Neural crest cell (in vitro differentiated cells): ENCODE results near the gene ZBTB48. TPM values are rescaled to one million over a fixed set of nuclear protein-coding genes. Genes with fewer than 3 reads are reported as not detected.
A peak's percentile ranks its signal among the peaks of the same experiment; 100 is the strongest.
"Not testable (repeated sequence)": the region's sequence is repeated elsewhere in the genome, so short reads cannot be mapped to it uniquely, and the experiment has no call there.

ENCODE experiments used
- DNase-seq: peaks from one replicate; pipeline ENCODE4 v3.0.0; 2021; ENCODE audit warnings: low read depth, mixed read lengths, low spot score
- H3K27ac Mint-ChIP-seq: one replicate; pipeline ENCODE4 v1.8.0; 2021; ENCODE audit warnings: mild to moderate bottlenecking, mixed read lengths; ENCODE audit not compliant: unreplicated experiment
- H3K27me3 Mint-ChIP-seq: 2 replicates; pipeline ENCODE4 v1.8.0; 2021; ENCODE audit warnings: low read depth, mild to moderate bottlenecking, mixed read lengths
- H3K36me3 Mint-ChIP-seq: 2 replicates; pipeline ENCODE4 v1.8.0; 2021; ENCODE audit warnings: low read depth, mild to moderate bottlenecking, mixed read lengths
- H3K4me1 Mint-ChIP-seq: 2 replicates; pipeline ENCODE4 v1.8.0; 2021; ENCODE audit warnings: mixed read lengths
- H3K4me3 Mint-ChIP-seq: one replicate; pipeline ENCODE4 v1.8.0; 2021; ENCODE audit warnings: mild to moderate bottlenecking, mixed read lengths
- H3K9me3 Mint-ChIP-seq: 2 replicates; pipeline ENCODE4 v1.8.0; 2021; ENCODE audit warnings: mixed read lengths
- CTCF ChIP-seq: fragments of 200-600 bp; sonication (generic); conservative IDR thresholded peaks from 2 replicates; pipeline ENCODE4 v1.5.0; 2021; ENCODE audit warnings: antibody characterized with exemption, mild to moderate bottlenecking
- total RNA-seq: library from RNA; stranded (reverse); gene quantifications from 2 replicates; pipeline ENCODE4 v1.2.1, GENCODE V29; 2021

Gene ZBTB48
- total RNA-seq, 1 donor from 2014 or later: 41.0 TPM

DNA sequence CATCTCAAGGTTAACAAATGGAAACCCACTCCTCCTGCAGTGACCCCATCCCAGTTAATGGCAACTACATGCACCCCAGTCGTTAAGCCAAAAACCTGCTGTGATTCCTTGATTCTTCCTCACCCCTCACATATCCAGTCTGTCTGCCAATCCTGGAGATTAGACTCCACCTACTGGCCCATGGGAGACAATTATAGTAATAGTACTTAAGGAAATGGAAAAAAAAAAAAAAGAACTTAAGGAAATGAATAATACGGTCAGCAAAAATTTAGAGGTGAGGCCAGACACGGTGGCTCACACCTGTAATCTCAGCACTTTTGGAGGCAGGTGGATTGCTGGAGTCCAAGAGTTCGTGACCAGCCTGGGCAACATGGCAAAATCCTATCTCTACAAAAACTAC, 32.5 kb upstream of the ZBTB48 start:
- Mint-ChIP-seq H3K36me3 (peaks cover 11% of the 10 kb centered on the region), H3K27ac (no peak overlapping the region), H3K27me3 (no peaks in the 10 kb centered on the region), H3K9me3 (no peaks in the 10 kb centered on the region), H3K4me3 (no peak overlapping the region), H3K4me1 (no peaks in the 10 kb centered on the region)
- TF ChIP-seq CTCF: no peak
- DNase-seq: no peak

- no peaks in the 10 kb centered on the region for H3K27me3 Mint-ChIP-seq
- peaks cover 13% of the 10 kb centered on the region for H3K4me1 Mint-ChIP-seq
- peak; percentile 93 for TF ChIP-seq CTCF
- no peaks in the 10 kb centered on the region for H3K9me3 Mint-ChIP-seq
- no peak within 1 kb of the TSS for H3K27ac Mint-ChIP-seq
- peak within 1 kb of the TSS; percentile 84 for H3K4me3 Mint-ChIP-seq
- no peaks in the 10 kb centered on the region for H3K36me3 Mint-ChIP-seq
- DNase-seq: peak; percentile 98
Observed at GRCh38 chr1:6554031-6554906, 25.5 kb upstream of the ZBTB48 start, which contains the start of gene NOL9. NOL9 (minus strand) TSS chr1:6554513; CDS start chr1:6554502, 11 bp downstream.

DNA sequence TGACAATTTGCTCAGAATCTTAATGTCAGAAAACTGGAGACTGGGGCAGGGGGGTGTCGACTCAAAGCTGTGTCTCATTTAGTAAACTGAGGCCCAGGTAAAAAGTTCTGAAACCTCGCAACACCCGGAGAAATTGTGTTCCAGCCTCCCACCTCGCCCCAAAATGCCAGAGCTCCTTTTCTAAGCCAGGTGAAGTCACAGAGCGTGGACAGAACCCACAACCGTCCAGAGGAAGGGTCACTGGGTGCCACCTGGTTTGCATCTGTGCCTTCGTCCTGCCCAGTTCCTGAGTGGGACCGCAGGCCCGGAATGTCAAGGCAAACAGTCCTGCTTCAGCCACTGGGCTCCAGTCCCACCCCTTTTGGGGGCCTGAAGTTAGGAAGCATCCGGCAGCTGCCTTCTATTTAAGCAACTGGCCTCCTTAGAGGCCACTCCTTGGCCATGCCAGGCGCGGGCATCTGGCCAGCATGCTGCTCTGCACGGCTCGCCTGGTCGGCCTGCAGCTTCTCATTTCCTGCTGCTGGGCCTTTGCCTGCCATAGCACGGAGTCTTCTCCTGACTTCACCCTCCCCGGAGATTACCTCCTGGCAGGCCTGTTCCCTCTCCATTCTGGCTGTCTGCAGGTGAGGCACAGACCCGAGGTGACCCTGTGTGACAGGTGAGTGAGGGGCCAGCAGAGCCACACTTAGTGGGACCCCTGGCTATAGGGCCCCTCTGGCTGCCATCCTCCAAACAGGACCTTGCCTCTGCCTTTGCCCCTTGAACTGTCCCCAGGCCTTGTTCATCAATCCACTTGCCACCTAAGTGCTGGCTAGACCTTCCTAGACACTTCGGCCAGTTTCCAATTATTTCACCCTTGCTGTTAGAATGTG, 24.7 kb upstream of the ZBTB48 start, which contains the start of gene TAS1R1:
Gene TAS1R1 (plus strand): TSS at position 401 of the 872 bp plus-strand sequence. CDS start 67 bp downstream, at position 468.
- H3K27ac Mint-ChIP-seq: no peak within 1 kb of the TSS
- DNase-seq: no peak
- H3K4me1 Mint-ChIP-seq: peaks cover 13% of the 10 kb centered on the region
- peak within 1 kb of the TSS; percentile 73 for H3K4me3 Mint-ChIP-seq
- no peak for TF ChIP-seq CTCF
- no peaks in the 10 kb centered on the region for H3K36me3 Mint-ChIP-seq
- peaks cover 1% of the 10 kb centered on the region for H3K27me3 Mint-ChIP-seq
- H3K9me3 Mint-ChIP-seq: no peaks in the 10 kb centered on the region

DNA sequence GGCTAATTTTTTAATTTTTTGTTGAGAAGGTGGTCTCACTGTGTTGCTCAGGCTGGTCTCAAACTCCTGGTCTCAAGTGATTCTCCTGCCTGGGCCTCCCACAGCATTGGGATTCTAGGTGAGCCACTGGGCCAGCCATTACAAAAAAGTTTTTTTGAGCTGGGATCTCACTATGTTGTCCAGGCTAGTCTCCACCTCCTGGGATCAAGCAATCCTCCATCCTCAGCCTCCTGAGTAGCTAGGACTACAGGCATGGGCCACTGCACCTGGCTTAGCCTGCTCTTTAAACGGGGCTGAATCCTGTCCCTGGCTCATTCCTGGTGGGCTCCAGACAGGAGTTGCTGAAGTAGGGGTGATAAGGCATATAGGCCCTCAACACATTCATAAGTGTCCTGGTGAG, 22.2 kb upstream of the ZBTB48 start:
- no peaks in the 10 kb centered on the region for H3K36me3 Mint-ChIP-seq
- H3K27me3 Mint-ChIP-seq: peaks cover 13% of the 10 kb centered on the region
- H3K4me3 Mint-ChIP-seq: no peak overlapping the region
- H3K4me1 Mint-ChIP-seq: peaks cover 13% of the 10 kb centered on the region
- TF ChIP-seq CTCF: no peak
- H3K27ac Mint-ChIP-seq: no peak overlapping the region
- H3K9me3 Mint-ChIP-seq: peaks cover 4% of the 10 kb centered on the region
- no peak for DNase-seq

- not testable (repeated sequence) for H3K4me1 Mint-ChIP-seq, H3K4me3 Mint-ChIP-seq, H3K36me3 Mint-ChIP-seq, H3K9me3 Mint-ChIP-seq, H3K27ac Mint-ChIP-seq, DNase-seq
- peaks cover 13% of the 10 kb centered on the region for H3K27me3 Mint-ChIP-seq
Observed at GRCh38 chr1:6559161-6559560, 20.6 kb upstream of the ZBTB48 start.
